GM19035 (cell line): ENCODE measurements around the gene MRTFA.
A peak's percentile ranks its signal among the peaks of the same experiment; 100 is the strongest.

Source experiments
- ATAC-seq: cut with Tn5 transposase; IDR thresholded peaks from one replicate; pipeline ENCODE4 v1.9.1; 2021; ENCODE audit not compliant: unreplicated experiment

MRTFA gene

DNA sequence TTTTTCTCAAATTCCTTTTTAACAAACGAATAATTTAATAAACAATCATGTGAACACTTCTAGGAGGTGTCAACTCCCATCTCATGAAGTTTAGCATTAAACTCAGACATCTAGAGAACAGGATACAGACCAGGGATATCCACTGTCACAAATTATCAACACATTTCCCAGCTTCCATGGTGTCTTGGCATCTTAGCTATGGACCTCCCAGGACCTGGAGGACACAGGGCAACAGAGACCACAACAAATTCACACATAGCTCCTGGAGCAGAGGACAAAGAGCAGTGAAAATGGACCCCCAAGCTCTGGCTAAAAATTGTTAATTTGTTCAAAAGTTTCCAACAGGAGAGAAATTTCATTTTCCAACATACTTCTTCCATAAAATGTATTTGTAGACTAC lies 163.9 kb downstream of the MRTFA start:
- no peak for ATAC-seq

DNA sequence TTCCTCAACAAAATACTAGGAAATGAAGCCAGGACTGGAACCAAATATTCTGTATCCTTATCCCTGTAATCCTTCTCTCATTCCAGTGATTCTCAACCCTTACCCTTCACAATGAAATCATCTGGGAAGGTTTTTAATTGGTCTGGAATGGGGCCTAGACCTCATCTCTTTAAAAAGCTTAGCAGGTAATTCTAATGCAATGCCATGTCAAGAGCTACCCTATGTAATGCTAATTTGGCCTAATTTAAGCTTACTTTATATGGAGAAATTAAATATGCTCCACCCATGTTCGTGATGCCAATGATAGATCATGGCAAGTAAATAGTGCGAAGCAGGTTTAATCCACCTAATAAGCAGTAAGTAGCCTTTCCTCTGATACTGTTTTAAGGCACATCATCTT lies 164.5 kb downstream of the MRTFA start:
- no peak for ATAC-seq

DNA sequence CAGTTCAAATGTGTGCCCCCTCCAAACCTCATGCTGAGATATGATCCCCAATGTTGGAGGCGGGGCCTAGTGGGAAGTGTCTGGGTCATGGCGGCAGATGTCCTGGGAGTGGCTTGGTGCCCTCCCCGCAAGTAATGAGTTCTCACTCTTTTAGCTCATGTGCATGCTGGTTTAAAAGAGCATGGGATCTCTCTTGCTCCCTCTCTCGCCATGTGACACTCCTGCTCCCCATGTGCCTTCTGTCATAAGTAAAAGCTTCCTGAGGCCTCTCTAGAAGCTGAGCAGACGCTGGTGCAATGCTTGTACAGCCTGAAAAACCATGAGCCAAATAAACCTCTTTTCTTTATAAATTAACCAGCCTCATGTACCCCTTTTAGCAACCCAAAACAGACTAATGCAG lies 167.3 kb downstream of the MRTFA start:
- no peak for ATAC-seq

DNA sequence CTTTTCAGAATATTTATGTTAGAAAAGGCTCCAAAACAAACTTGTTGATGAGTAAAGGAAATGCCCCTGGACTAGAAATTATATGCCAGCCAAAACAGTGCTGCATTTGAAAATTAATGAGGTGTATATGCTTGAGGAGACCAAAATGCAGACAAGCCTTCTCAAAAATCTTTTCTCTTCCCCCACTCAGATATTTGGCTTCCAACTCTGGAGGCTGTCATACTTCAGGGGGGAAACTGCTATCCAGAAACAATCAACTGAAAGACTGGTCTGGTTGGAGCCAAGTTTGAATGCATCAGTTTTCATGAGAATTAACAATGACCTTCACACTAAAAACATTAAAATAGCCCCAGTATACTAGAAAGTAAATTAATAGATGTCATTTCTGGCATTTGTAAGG lies 167.9 kb downstream of the MRTFA start:
- no peak for ATAC-seq

DNA sequence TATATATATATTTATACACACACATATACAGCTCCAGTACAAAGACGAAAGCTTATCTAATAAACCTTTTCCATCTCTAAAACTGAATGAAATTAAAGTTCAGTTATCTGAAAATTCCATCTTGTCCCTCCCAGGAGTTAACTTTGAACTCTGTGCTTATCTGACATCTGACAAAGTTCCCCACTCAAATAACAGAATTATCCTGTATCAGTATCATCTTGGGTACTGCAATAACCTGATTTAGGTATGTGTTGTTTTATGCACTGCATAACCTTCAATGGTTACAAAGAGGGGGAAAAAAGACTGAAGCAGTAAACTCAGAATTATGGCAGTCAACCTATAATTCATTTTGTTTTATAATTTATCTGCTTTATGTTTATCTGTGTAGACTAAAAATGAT lies 169.5 kb downstream of the MRTFA start:
- no peak for ATAC-seq

DNA sequence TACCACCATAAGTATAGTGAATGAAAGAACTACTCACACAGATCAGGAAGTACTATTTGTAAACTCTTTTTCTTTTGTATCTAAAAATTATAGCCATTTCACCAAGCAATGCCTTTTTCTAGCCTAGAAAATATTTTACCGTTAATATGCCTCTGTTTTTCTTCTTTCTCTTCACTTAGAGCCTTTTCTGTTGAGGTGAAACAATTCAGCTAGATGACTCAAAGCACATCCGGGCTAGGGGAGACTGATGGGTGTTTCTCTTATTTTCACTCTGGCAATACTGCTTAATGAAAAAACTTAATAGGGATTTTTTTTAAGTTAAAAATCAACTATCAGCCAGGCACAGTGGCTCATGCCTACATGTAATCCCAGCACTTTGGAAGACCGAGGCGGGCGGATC lies 172.8 kb downstream of the MRTFA start:
- no peak for ATAC-seq

DNA sequence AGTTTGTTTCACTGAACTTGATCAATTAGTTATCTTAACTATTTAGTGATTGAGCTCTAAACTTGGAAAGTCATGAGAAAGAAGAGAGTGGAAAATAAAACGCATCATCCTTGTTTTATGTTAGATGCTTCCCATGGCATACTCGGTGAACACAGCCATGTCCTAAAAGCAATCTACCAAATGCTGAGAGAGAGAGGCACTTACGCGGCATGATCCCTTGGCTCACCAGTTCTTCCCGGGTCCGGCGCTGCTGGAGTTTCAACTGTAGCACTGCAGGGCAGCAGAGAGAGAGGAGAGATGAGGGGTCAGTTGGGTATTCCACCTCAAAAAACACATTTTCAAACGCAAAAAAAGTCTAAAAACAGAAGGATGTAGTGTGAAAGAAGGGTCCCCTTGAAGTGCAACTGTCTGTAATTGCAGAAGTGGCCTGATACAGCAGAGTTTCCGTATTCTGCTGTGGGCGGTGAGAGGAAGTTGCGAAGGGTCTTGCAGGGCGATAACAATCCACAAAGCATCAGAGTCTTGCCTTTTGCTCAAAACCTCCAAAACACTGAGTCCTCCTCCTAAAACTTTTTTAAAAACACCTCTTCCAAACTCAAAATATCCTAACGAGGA lies 173.4 kb downstream of the MRTFA start:
- peak; percentile 66 for ATAC-seq

DNA sequence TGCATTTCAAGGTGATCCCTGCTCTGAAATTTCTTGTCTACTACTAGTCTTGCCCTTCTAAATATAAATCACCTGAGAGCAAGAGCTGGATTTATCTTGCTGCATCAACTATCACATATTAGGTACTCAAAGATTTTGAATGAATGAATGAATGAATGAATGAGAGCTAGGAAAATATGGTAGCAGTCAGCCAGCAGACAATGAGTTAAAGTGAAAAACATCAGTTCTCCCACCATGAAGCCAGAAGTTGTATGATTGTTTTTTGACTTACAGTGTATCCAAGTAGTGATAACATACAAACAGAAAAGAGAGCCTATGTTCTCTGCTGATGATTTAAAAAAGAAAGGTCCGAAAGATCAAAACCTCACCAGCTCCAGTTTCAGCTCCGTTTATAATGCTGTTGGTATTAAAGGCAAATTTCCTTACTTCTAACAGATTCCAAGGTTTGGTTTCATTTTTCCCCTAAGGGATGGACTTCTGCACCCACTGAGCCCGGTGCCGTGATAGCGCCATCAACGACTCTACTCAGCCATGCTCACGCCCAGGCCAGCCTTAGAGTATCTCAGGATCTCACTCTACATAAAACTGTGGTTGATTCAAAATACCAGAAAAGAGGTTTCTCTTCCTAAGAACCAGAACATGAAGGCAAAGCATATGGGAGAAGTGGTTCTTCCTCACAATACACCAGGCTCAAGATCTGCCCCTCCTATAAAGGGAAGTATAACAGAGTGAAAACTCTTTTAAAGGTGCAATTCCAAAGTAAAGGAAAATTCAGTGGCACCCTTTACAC lies 174.1 kb downstream of the MRTFA start:
- no peak for ATAC-seq

DNA sequence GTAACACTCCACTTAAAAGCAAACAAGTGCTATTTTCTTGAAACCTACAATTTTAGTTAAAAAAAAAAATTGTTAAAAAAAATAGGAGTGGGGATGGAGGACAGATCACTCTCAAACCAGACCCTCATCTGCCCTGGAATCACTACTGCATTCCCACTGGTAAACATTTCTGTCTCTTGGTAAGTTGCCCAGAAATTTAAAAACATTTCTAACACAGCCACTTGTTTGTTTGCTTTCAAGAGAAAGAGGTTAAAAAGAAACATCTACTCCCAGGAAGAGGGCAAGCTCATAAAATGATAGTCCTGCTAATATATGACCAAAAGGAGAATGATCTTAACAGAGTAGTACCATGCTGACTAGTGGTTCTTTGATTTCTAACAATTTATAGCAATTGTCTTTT lies 182.8 kb downstream of the MRTFA start:
- ATAC-seq: no peak

DNA sequence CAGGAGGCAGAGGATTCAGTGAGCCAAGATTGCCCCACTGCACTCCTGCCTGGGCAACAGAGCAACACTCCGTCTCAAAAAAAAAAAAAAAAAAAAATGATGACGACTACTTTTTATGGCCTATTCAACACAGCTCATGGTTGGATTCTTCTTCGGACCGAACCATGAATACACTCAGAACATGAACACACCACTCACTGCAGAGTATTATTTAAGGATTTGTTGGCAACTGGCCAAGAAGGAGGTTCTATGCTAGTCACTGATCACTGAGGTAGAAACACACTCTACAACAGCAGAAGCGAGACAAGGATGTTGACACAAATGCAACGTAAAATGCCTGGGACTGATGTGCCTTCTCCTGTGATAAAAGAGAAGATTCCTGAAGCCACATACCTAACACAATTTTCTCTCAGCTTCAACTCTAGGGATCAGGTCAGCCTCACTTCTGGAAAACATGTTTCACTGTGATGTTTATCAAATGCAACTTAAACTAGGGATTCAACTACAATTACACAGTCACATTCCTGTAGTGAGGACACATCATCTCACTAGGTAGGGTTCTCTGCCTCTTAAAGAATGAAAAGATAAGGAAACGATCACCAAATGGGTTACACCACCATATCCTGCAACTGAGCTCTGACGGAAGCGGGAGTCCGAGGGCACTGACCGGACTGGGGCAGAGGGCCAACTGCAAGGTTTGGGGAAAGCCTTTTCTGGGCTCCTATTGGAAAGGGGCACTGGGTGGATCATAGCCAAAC lies 183.6 kb downstream of the MRTFA start:
- no peak for ATAC-seq

DNA sequence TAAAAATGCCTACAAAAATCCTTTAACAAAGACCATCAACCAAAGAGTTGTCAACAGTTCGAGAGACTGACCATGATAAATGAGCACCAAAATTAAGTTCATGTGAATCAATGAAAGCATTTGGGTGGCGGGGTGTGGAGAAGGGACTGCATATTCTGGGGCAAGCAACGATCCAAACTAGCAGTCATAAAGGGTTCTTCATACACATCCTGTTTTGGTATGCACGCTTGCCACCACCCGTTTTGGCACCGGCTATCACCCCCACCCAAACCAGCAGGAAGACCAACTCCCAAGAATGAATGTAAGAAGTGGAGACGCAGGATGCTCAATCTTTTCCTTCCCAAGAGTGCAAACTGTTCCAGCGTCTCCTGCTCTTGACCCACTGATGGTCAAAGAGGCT lies 185.3 kb downstream of the MRTFA start:
- no peak for ATAC-seq

DNA sequence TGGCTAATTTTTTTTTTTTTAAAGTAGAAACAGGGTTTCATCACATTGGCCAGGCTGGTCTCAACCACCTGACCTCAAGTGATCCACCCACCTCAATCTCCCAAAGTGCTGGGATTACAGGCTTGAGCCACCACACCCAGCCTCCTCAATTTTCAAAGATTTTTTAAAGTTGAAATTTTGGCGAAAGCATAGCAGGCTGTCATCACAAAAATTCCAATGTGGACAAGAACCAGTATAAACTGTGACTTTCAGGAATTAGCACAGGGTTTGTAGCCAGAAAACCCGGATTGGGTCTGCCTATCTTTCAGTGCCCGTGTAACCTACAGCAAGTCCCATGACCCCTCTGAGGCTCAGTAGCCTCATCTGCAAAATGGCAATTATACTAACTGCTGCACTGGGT lies 185.9 kb downstream of the MRTFA start:
- ATAC-seq: no peak

DNA sequence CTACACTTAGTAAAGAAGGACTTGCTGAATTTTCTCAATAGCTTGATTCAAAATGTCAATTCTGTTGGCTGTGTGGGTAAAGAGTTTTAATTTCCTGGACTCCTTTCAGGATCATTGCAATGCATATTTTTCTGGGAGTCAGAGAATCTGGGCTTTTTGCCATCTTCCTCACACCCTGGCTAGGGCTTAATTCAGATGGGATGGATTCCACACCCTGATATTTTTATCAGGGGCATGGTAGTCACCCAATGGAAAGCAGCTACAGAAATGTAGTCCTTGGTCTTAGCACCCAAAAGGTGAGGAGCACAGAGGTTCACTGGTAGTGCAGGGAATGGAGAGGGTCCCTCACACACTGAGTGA lies 186.9 kb downstream of the MRTFA start:
- no peak for ATAC-seq

DNA sequence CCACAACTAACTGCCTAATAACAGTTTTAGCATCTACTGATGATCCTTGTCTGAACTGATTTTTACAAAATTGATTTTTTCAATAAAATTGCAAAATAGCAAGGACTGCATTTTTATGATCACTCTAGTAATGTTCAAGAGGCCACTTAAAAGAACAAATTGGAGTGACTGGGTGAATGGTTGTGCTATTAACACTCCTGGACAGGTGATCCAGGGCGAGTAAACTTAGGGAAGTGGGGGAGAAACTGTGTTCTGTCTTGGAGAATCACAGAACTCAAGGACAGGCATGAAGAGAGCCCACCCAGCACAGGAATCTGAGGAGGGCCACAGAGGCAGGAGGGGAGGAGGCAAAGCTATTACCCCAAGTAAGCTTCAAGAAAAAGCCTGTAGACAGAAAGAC lies 190.3 kb downstream of the MRTFA start:
- no peak for ATAC-seq

DNA sequence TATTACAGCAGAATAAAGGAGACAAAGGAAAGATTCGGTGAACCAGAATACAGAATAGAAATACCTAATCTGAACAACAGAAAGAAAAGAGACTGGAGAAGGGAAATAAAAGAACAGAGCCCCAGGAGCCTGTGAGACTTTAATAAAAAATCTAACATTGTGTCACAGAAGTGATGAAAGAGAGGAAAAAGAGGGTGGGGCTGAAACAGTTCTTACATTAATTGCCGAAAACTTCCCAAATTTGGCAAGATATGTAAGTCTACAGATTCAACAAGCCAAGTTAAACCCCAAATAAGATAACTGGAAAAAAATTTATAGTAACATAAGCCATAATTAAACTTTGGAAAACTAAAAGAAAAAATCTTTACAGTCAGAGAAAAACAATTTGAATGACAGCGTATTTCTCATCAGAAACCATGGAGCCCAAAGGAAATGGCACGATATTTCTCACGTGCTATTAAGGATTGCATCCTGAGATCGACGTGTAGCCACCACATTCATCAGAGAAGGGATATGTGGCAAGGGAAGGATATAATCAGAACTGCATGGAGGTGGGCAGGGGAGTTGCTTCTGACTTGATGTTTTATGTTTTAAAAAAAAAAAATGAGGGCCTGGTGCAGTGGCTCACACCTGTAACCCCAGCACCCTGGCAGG lies 192.2 kb downstream of the MRTFA start:
- no peak for ATAC-seq

DNA sequence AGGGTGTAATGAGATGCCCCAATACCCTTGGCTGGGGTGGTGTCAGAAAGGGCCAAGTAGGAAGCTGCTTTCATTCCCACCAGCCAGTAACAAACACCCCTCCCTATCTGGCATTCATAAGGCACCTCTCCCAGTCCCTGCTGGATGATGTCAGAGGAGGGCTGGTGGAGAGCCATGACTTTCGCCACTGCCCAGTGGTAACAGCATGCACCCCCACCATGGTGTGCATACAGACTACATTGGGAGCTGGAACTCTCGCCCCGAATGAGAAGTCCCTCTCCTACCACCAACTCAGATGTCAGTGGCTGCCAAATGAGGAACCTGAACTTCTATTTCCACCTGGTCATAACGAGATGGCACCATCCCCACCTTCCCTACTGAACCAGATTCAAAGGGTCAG lies 192.8 kb downstream of the MRTFA start:
- ATAC-seq: no peak

DNA sequence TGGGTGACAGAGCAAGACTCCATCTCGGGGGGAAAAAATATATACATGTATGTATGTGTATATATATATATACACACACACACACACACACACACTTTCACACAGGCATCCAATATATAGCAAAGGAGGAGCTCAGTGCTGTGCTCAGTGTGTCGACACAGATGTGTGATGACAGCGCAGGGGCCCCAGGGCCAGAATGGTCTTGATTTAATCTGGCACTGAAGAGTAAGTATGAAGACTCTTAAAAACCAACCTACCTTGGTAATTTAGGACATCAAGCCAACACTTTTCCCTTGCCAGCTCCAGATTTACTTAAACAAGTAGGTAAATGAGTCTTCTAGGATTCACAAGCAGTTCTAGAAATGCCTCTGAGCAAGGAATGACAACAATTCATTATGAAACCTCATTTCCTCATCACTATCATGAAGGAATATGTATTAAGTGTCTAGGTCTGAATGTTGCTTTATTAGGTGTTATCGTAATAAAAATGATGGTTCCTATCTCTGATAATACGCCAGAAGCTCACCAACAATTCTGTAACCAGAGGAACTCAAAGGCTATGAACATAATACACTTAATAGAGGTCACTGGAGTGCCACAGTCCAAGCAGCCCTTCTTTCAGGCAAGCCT lies 194.6 kb downstream of the MRTFA start:
- ATAC-seq: no peak

DNA sequence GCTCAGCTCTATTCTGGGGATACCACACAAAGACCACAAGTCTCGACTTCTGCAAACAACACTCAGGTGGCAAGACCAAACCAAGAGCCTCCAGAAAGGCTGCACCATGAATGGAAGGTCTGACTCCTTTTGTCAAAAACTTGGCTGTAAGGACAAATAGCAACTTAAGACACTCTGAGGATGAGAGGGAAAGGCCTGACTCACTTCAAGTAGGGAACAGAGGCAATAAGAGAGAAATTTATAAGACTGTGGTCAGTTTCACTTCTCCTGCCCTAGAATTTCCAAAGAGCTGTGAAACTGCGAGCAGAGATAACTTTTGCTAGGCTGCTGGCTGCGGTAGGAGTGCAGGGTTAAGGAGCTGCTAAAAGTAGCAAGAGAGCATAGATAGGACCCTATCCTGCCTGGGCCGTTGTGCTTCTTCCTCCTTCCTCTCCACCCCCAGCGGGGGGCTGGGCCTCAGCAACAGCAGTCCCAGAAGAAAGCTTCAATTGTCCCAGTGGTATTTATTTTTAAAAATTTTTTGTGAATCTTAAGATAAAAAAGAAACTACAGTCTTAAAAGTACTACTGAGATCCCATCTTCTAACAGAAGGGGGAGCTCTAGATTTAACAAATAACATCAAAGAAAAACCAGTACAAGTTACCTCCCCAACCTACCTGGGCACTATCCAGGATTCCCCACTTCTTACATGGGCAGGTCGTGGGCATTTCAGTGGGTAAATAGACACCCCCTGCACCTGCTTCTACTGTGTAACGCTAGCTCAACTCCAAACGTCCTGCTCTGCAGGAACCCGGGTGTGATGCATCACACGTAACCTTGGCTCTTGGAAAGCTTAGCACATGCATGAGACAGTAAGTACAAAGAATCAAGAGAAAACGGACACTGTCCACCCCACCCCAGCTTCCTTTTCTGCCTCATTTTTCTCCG lies 199.8 kb downstream of the MRTFA start:
- peak; percentile 66 for ATAC-seq

DNA sequence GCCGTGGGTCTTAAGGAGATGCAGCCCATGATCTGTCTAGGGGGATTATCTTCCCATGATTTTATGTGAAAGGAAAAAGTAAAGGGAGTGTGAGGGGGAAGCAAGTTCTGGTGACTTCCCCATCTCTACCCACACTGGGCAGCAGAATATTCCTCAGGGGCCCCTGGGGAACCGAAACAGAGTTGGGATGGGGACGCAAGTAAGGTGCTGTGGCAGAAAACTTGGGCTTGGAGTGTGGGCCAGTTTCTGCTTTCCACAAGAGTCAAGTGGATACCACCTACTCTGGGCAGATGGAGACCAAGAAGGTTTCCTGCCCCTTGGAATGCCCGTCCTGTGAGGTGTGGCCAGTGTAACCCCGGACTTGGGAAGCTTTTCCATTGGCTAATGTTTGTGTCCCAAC lies 201.8 kb downstream of the MRTFA start:
- ATAC-seq: no peak

DNA sequence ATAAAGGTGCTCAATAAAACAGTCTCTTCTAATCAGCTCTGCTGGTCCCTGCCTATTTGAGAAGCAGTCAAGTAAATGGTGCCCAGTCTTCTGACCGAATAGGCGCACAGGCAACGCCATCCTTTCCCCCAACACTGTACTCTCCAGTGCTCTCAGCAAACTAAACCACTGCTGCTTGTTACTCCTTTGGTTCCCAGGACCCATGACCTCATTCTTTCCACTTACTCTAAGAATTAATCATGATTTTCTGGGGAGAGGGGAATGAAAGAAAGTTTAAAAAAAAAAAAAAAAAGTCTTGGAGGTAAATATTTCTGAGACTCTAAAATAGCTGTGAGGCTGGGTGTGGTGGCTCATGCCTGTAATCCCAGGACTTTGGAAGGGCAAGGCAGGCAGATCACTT lies 202.4 kb downstream of the MRTFA start:
- ATAC-seq: no peak
